Karpas-422 (cell line): Measurements from ENCODE around the gene MYZAP. TPM values are rescaled to one million over a fixed set of nuclear protein-coding genes. Genes with fewer than 3 reads are reported as not detected.

Experiments used
- DNase-seq: peaks from one replicate; pipeline ENCODE4 v3.0.0-alpha.2; 2015
- H2AFZ ChIP-seq: fragments of 200-600 bp; sonication (generic); 2 replicates; pipeline ENCODE4 v1.6.1; 2014; ENCODE audit warnings: antibody characterized with exemption, low read length, mixed read lengths
- H3K27ac ChIP-seq: fragments of 200-600 bp; sonication (generic); 2 replicates; pipeline ENCODE4 v1.5.1; 2014; ENCODE audit warnings: mild to moderate bottlenecking, low read length, moderate library complexity
- H3K27me3 ChIP-seq: fragments of 200-600 bp; sonication (generic); 2 replicates; pipeline ENCODE4 v1.6.1; 2014; ENCODE audit warnings: low read length, mixed read lengths
- H3K36me3 ChIP-seq: fragments of 200-600 bp; sonication (generic); 2 replicates; pipeline ENCODE4 v1.6.1; 2014; ENCODE audit warnings: low read length, mixed read lengths; ENCODE audit not compliant: insufficient read depth
- H3K4me1 ChIP-seq: fragments of 200-600 bp; sonication (generic); 2 replicates; pipeline ENCODE4 v1.6.1; 2014; ENCODE audit warnings: mild to moderate bottlenecking, low read length, mixed read lengths
- H3K4me2 ChIP-seq: fragments of 200-600 bp; sonication (generic); 2 replicates; pipeline ENCODE4 v1.6.1; 2014; ENCODE audit warnings: low read length, low read depth, mild to moderate bottlenecking; ENCODE audit not compliant: poor library complexity, severe bottlenecking
- H3K4me3 ChIP-seq: fragments of 200-600 bp; sonication (generic); 2 replicates; pipeline ENCODE4 v1.5.1; 2014; ENCODE audit warnings: mild to moderate bottlenecking, antibody characterized with exemption, low read length, mixed read lengths
- H3K79me2 ChIP-seq: fragments of 200-600 bp; sonication (generic); 2 replicates; pipeline ENCODE4 v1.6.1; 2014; ENCODE audit warnings: mild to moderate bottlenecking, low read length, mixed read lengths
- H3K9ac ChIP-seq: fragments of 200-600 bp; sonication (generic); 2 replicates; pipeline ENCODE4 v1.6.0; 2014; ENCODE audit warnings: low read length
- H3K9me2 ChIP-seq: fragments of 200-600 bp; sonication (generic), shearing (Covaris generic); replicated peaks from 2 replicates; pipeline ENCODE4 v1.6.0; 2014; ENCODE audit warnings: mild to moderate bottlenecking, low read length, moderate library complexity; ENCODE audit not compliant: insufficient read depth
- H3K9me3 ChIP-seq: fragments of 300-700, 200-600 bp; sonication (generic); 2 replicates; pipeline ENCODE4 v1.6.1; 2014; ENCODE audit warnings: low read length, mixed read lengths
- H4K20me1 ChIP-seq: fragments of 200-600 bp; sonication (generic); 2 replicates; pipeline ENCODE4 v1.6.1; 2014; ENCODE audit warnings: mild to moderate bottlenecking, antibody characterized with exemption, low read length, low read depth; ENCODE audit not compliant: insufficient read depth
- total RNA-seq: library from RNA; depleted of rRNA; stranded (reverse); fragments of >200 nt; shearing (Covaris generic); gene quantifications from 2 replicates; pipeline ENCODE4 v1.2.3, GENCODE V29; 2014; ENCODE audit warnings: low replicate concordance

The MYZAP gene
- total RNA-seq, 1 experiment from 2014 or later, result not detected

DNA sequence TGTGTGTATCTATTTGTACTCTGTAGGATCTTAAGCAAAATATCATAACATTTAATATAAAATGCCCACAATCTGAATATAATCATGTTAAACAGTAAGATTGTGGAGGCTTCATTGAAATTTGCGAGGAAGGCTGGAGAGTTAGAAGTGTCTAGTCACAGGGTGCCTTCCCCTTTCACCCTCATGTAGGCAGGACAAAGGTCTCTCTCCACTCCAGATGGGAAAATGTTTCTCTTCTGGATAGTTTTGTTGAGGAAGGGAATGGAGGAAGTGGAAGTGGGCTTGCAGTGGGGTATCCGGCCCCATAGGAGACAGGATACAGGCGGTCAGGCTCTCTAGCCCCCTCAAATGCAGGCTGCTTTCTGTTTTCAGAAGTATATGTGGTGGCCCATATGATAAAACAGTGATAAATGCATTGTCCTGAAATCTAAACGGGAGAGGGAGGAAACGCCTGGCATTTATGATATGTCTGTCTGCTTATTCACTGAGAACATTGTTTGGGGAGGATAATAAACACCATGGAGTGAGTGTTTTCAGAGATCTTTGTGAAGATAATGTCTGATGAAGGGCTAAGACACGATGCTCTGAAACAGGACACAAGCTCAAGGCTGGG is 13.3 kb upstream of the MYZAP start:
- Histone ChIP-seq H3K4me3 (no peak overlapping the region), H3K4me1 (no peaks in the 10 kb centered on the region), H3K4me2 (no peak overlapping the region), H3K27me3 (0 out of 2 replicates have a peak, but pooled peaks cover 2% of the 10 kb centered on the region), H3K27ac (no peak overlapping the region), H4K20me1 (no peaks in the 10 kb centered on the region), H3K9ac (no peak overlapping the region), H2AFZ (no peak overlapping the region), H3K36me3 (no peaks in the 10 kb centered on the region), H3K79me2 (no peaks in the 10 kb centered on the region), H3K9me3 (no peaks in the 10 kb centered on the region), H3K9me2 (no peaks in the 10 kb centered on the region)
- no peak for DNase-seq

DNA sequence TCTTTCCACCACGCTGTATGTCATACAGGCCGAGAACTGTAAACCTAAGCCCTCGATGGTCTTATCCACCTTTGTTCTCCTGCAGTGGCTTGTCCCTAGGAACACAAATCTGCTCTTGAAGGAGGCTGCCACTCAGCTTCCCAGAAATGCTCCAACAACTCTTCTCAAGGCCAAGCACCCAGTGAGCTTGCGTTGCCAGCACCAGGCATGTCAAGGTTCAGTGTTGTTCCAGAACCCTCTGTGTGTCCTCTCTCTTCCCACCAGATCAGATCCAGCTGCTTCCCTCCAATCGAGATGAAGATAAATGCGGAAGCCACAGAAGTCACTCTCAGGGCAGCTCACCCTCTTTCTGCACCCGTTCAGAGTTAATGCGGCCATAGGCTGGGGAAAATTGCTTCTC is 11.3 kb upstream of the MYZAP start:
- H3K9me2 ChIP-seq, result no peaks in the 10 kb centered on the region
- no peak overlapping the region for H3K27ac ChIP-seq
- no peak overlapping the region for H2AFZ ChIP-seq
- no peaks in the 10 kb centered on the region for H3K79me2 ChIP-seq
- H3K9me3 ChIP-seq, result no peaks in the 10 kb centered on the region
- 0 out of 2 replicates have a peak, but pooled peaks cover 2% of the 10 kb centered on the region for H3K27me3 ChIP-seq
- DNase-seq, result no peak
- H4K20me1 ChIP-seq, result no peaks in the 10 kb centered on the region
- H3K9ac ChIP-seq, result no peak overlapping the region
- no peaks in the 10 kb centered on the region for H3K36me3 ChIP-seq
- no peaks in the 10 kb centered on the region for H3K4me1 ChIP-seq
- H3K4me2 ChIP-seq, result no peak overlapping the region
- no peak overlapping the region for H3K4me3 ChIP-seq

DNA sequence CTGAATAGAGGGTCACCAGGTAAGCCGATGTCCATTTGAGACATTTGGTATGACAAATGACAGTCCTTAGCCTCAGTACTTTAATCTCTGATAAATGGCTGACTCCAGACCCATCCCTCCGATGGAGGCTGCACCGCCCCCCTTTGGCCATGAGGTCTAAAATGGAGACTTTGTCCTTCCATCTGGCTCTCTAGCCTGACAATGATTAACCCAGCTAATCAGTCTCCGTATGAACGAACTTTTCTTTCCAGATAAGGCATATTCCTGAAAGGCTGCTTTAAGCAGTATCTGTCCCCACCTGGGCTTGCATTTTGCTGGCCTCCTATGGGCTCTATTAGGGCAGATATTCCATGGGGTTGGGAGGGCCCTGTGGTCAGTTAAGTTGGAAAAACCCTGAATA is 10.8 kb upstream of the MYZAP start:
- Histone ChIP-seq H3K4me2 (no peak overlapping the region), H3K9ac (no peak overlapping the region)

GRCh38 chr15:57582090-57582489 is 9.6 kb upstream of the MYZAP start:
- H3K79me2 ChIP-seq, result no peaks in the 10 kb centered on the region
- H3K4me2 ChIP-seq, result no peak overlapping the region
- no peak overlapping the region for H3K27ac ChIP-seq
- H3K9me3 ChIP-seq, result no peaks in the 10 kb centered on the region
- 0 out of 2 replicates have a peak, but pooled peaks cover 2% of the 10 kb centered on the region for H3K27me3 ChIP-seq
- H3K4me3 ChIP-seq, result no peak overlapping the region
- H4K20me1 ChIP-seq, result no peaks in the 10 kb centered on the region
- H2AFZ ChIP-seq, result no peak overlapping the region
- no peak overlapping the region for H3K9ac ChIP-seq
- no peaks in the 10 kb centered on the region for H3K9me2 ChIP-seq
- no peaks in the 10 kb centered on the region for H3K36me3 ChIP-seq
- DNase-seq, result no peak
- no peaks in the 10 kb centered on the region for H3K4me1 ChIP-seq

More for the DNA sequence above, 10.8 kb upstream of the MYZAP start:
- H3K36me3 ChIP-seq, result no peaks in the 10 kb centered on the region
- H3K9me2 ChIP-seq, result no peaks in the 10 kb centered on the region
- H3K9me3 ChIP-seq, result no peaks in the 10 kb centered on the region
- H3K4me3 ChIP-seq, result no peak overlapping the region
- 0 out of 2 replicates have a peak, but pooled peaks cover 2% of the 10 kb centered on the region for H3K27me3 ChIP-seq
- H4K20me1 ChIP-seq, result no peaks in the 10 kb centered on the region
- no peaks in the 10 kb centered on the region for H3K4me1 ChIP-seq
- no peak overlapping the region for H3K27ac ChIP-seq
- no peak overlapping the region for H2AFZ ChIP-seq
- H3K79me2 ChIP-seq, result no peaks in the 10 kb centered on the region
- DNase-seq, result no peak

DNA sequence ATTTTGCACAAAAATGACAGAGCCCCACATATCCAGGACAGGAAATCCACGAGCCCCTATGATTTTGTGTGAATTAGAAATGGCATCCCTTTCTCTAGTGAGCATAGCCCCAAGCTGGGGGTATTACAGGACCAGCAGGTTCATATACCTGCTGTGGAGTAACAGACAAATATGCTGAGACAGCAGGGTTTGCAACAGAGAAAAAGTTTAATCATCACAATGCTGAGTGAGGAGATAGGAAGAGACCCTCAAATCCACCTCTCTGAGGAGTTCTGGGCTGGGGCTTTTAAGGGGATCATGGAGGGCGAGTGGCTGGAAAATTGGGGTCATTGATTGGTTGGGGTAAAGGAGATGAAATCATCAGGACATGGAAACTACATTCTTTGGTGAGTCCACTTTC is 8.4 kb upstream of the MYZAP start:
- no peaks in the 10 kb centered on the region for H3K4me1 ChIP-seq
- H3K27ac ChIP-seq, result no peak overlapping the region
- H3K4me2 ChIP-seq, result no peak overlapping the region
- H3K4me3 ChIP-seq, result no peak overlapping the region
- H2AFZ ChIP-seq, result no peak overlapping the region
- no peaks in the 10 kb centered on the region for H4K20me1 ChIP-seq
- no peaks in the 10 kb centered on the region for H3K36me3 ChIP-seq
- no peak for DNase-seq
- H3K79me2 ChIP-seq, result no peaks in the 10 kb centered on the region
- H3K9me2 ChIP-seq, result no peaks in the 10 kb centered on the region
- no peaks in the 10 kb centered on the region for H3K27me3 ChIP-seq
- no peak overlapping the region for H3K9ac ChIP-seq
- no peaks in the 10 kb centered on the region for H3K9me3 ChIP-seq

- no peaks in the 10 kb centered on the region for H4K20me1 ChIP-seq
- H3K79me2 ChIP-seq, result no peaks in the 10 kb centered on the region
- no peaks in the 10 kb centered on the region for H3K36me3 ChIP-seq
- no peak overlapping the region for H3K4me2 ChIP-seq
- H3K27me3 ChIP-seq, result no peaks in the 10 kb centered on the region
- no peak overlapping the region for H3K4me3 ChIP-seq
- no peaks in the 10 kb centered on the region for H3K4me1 ChIP-seq
- DNase-seq, result no peak
- H3K27ac ChIP-seq, result no peak overlapping the region
- no peak overlapping the region for H3K9ac ChIP-seq
- no peaks in the 10 kb centered on the region for H3K9me3 ChIP-seq
- H2AFZ ChIP-seq, result no peak overlapping the region
- no peaks in the 10 kb centered on the region for H3K9me2 ChIP-seq
Measured at GRCh38 chr15:57583720-57584119, 8.0 kb upstream of the MYZAP start.

- no peaks in the 10 kb centered on the region for H3K9me2 ChIP-seq
- no peak overlapping the region for H3K9ac ChIP-seq
- no peak overlapping the region for H2AFZ ChIP-seq
- no peaks in the 10 kb centered on the region for H3K9me3 ChIP-seq
- no peaks in the 10 kb centered on the region for H3K36me3 ChIP-seq
- no peak overlapping the region for H3K27ac ChIP-seq
- H4K20me1 ChIP-seq, result no peaks in the 10 kb centered on the region
- no peaks in the 10 kb centered on the region for H3K27me3 ChIP-seq
- H3K79me2 ChIP-seq, result no peaks in the 10 kb centered on the region
- no peak for DNase-seq
- H3K4me3 ChIP-seq, result no peak overlapping the region
- no peak overlapping the region for H3K4me2 ChIP-seq
- H3K4me1 ChIP-seq, result no peaks in the 10 kb centered on the region
Measured at GRCh38 chr15:57586661-57587424, 4.9 kb upstream of the MYZAP start.

DNA sequence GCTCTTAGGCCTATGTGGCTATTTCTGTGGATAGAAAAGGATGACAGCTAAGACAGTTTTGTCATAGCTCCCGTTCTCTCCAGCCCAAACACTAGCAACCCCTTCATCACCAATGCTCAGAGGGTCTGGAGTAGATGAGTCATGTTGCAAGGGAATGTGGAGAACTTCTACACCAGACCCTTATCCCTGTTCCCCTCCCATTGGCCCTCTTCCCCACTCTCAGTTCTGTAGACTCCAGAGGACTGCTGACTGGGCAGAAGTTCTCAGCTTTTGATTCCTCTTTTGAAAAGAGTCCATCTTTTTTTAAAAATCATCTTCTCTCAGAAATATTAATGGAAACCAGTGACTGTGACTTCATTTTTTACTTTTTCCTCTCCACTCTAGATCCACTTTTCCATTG is 2.4 kb upstream of the MYZAP start:
- no peak overlapping the region for H3K27ac ChIP-seq
- no peaks in the 10 kb centered on the region for H3K4me1 ChIP-seq
- H2AFZ ChIP-seq, result no peak overlapping the region
- H3K27me3 ChIP-seq, result no peaks in the 10 kb centered on the region
- DNase-seq, result no peak
- H3K9me3 ChIP-seq, result no peaks in the 10 kb centered on the region
- H4K20me1 ChIP-seq, result no peaks in the 10 kb centered on the region
- no peaks in the 10 kb centered on the region for H3K79me2 ChIP-seq
- H3K4me2 ChIP-seq, result no peak overlapping the region
- no peaks in the 10 kb centered on the region for H3K36me3 ChIP-seq
- no peaks in the 10 kb centered on the region for H3K9me2 ChIP-seq
- H3K9ac ChIP-seq, result no peak overlapping the region
- no peak overlapping the region for H3K4me3 ChIP-seq
